ENCODE measurements around the gene FOXP1. TPM values are rescaled to one million over a fixed set of nuclear protein-coding genes. Genes with fewer than 3 reads are reported as not detected.

Gene FOXP1
- total RNA-seq, 1 donor: 55.7 TPM

DNA sequence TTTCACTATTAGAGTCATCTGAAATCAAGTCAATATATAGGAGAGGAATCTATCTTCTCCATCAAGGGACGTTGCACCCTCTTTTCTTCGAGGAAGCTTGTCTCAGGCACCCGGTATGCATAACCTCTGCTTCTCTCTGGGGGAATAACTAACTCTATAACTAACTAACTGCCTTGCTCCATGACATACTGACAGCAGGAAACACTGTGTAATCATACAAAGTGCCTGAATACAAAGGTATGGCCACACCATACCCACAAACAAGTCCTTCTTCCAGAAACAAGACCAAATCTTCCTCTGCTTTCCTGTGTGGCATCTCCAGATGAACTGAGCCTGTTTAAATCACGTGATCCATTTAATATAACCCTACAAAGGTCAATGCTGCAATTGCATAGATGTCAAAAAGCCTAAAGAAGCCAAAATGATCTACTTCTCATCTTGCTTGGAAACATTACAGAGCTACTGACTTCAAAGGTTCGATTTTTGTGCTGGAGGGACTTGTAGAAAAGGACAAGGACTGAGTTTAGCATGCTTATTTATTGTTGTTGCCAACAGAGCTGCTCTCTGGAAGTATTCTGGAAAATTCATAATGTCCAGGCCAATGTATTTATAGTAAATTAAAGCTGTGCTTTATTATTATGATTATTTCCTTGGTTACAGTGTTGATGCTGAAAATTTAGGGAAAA, 380.5 kb downstream of the FOXP1 start:
- no peak for DNase-seq (ENCODE audit: low read depth)
- TF ChIP-seq, protein P1, sequence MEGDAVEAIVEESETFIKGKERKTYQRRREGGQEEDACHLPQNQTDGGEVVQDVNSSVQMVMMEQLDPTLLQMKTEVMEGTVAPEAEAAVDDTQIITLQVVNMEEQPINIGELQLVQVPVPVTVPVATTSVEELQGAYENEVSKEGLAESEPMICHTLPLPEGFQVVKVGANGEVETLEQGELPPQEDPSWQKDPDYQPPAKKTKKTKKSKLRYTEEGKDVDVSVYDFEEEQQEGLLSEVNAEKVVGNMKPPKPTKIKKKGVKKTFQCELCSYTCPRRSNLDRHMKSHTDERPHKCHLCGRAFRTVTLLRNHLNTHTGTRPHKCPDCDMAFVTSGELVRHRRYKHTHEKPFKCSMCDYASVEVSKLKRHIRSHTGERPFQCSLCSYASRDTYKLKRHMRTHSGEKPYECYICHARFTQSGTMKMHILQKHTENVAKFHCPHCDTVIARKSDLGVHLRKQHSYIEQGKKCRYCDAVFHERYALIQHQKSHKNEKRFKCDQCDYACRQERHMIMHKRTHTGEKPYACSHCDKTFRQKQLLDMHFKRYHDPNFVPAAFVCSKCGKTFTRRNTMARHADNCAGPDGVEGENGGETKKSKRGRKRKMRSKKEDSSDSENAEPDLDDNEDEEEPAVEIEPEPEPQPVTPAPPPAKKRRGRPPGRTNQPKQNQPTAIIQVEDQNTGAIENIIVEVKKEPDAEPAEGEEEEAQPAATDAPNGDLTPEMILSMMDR (IDR thresholded peaks at IDR 0.05; ENCODE audit: insufficient read depth, low read depth, low read length): no peak
- no peak overlapping the region for H3K4me3 ChIP-seq (ENCODE audit: low read depth, low read length)

DNA sequence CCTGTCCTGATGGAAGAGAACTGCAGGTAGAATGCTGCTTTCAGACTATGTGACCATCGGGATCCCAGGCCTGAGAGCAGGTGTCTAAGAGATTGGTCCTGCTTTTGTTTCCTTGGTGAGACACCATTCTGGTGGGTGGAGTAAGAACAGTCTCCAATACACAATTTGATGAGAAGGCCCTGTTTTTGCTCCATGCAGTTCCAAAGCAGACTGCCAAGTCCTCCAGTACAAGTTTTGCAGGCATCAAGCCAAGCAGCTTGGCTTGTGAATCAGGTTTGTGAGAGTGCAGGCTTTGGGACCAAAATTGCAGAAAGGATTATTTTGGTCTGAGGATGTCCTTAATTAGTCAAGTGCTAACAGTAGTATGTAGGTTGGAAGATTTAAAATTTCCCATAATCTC, 381.6 kb downstream of the FOXP1 start:
- no peak for DNase-seq (ENCODE audit: low read depth)
- H3K4me3 ChIP-seq (ENCODE audit: low read depth, low read length): no peak overlapping the region
- TF ChIP-seq, protein P1 (IDR thresholded peaks at IDR 0.05; ENCODE audit: insufficient read depth, low read depth, low read length): no peak

DNA sequence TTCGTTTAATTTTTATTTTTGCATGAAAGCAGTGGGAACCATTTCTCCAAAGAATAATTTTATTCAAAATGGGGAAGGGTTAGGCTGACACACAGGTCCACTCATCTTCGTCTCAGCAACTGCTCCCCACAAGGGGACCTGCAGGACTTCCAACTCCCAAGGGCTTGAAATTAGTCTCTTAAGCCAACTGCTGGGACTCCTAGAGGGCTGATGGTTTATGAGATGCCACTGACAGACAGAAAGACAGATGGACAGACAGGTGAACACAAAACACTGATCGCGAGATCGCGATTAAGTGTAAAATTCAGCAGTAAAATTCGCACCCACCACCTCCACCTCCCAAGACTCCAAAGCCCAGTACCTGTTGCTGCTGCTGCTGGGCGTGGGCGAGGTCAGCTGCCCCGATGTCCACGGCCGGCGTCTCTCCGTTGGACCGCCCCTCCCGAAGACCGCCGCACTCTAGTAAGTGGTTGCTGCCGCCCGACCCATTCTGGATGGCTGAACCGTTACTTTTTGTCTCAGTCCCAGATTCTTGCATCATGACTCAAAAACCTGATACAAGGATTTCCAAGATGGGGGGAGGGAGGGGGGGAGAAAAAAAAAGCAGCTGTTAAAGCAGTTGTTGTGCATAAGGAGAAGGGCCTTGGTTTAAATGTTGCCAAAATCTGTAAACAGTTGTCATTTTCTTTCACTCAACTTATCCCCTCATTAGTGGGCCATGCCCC, 385.5 kb downstream of the FOXP1 start:
- TF ChIP-seq, protein P1 (IDR thresholded peaks at IDR 0.05; ENCODE audit: insufficient read depth, low read depth, low read length): no peak
- DNase-seq (ENCODE audit: low read depth): no peak
- H3K4me3 ChIP-seq (ENCODE audit: low read depth, low read length): no peak overlapping the region

DNA sequence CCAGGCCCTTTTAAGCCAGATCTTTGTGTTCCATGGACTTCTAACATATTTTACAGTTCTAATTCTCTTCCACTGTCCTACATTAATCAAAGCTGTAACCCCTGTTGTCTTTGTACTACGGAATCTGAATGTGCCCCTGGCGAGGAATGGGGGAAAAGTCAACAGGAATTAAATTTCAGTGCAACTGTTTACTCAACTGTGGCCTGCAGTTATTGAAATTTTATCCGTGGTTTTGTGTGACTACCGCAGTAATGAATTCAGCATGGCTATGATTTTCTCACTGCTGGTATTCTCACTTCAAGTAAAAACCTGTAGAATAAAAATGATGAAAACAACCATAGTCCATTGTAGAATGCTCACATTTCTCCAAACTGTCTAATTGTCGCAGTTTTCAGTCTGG, 388.0 kb downstream of the FOXP1 start:
- DNase-seq (ENCODE audit: low read depth): peak; percentile 61
- no peak overlapping the region for H3K4me3 ChIP-seq (ENCODE audit: low read depth, low read length)
- TF ChIP-seq, protein P1 (IDR thresholded peaks at IDR 0.05; ENCODE audit: insufficient read depth, low read depth, low read length): no peak

DNA sequence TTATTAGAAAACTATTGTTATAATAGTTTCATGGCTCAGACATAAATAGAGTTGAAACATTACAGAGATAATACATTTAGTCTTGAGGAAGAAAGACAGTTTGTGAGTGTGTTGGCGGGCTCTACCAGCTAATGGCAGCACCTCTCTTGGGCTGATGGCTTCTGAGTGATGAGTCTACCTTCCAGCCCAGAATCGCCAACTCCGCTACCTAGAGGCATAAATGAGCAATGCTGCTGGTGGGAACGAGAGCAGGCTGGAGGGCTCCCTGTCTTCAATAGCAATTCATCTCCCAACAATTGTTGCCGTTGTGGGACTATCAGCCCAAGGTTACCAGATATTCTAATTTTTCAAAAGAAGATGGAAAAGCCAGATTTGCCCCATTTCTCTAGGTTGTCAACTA, 388.7 kb downstream of the FOXP1 start:
- TF ChIP-seq, protein P1 (IDR thresholded peaks at IDR 0.05; ENCODE audit: insufficient read depth, low read depth, low read length): no peak
- H3K4me3 ChIP-seq (ENCODE audit: low read depth, low read length): no peak overlapping the region
- no peak for DNase-seq (ENCODE audit: low read depth)

GRCh38 chr3:71191031-71191482, 392.5 kb downstream of the FOXP1 start:
- peak; percentile 69 for DNase-seq (ENCODE audit: low read depth)
- TF ChIP-seq, protein P1 (IDR thresholded peaks at IDR 0.05; ENCODE audit: insufficient read depth, low read depth, low read length): no peak
- no peak overlapping the region for H3K4me3 ChIP-seq (ENCODE audit: low read depth, low read length)
